A549 (cell line): ENCODE data around the gene MRPL18. TPM values are rescaled to one million over a fixed set of nuclear protein-coding genes. Genes with fewer than 3 reads are reported as not detected.

Experiments used
- ATAC-seq, 2 experiments: fragments of 200-7000 bp in 1 of 2; fragments of >200 bp in 1 of 2; cut with Nextera tagmentation in 1 of 2; cut with Tn5 transposase in 1 of 2; 3 replicates each; pipeline versions ENCODE4 v1.8.0 to v1.9.1; 2018 to 2020; ENCODE audit warnings: mild to moderate bottlenecking in 1 of 2, moderate library complexity in 1 of 2
- CTCF ChIA-PET: fragments of 300-600 bp; sonication (Branson Sonifier 250); formaldehyde crosslinking; extraction: SDS; loops from one replicate; lab custom pipeline; 2021; ENCODE audit warnings: antibody characterized with exemption, inconsistent platforms; lab: Yijun Ruan, JAX
- POLR2A ChIA-PET: fragments of 350-600 bp; formaldehyde crosslinking; extraction: SDS; loops from one replicate; lab custom pipeline; 2021; ENCODE audit warnings: antibody characterized with exemption, inconsistent platforms; lab: Yijun Ruan, JAX
- DNase-seq, 2 experiments: peaks; one replicate each; pipeline versions ENCODE4 v3.0.0 to v3.0.0-alpha.2; 2011 to 2016; ENCODE audit warnings: low read depth in 1 of 2, low spot score in 1 of 2
- FAIRE-seq: peaks from 2 replicates; lab custom pipeline; 2011; peaks lifted over from hg19 to GRCh38; lab: Jason Lieb, UNC
- H3K27ac ChIP-seq, 2 experiments: fragments of >200 bp; sonication (Bioruptor Twin); formaldehyde crosslinking; 3 replicates each; pipeline ENCODE4 v1.5.1; 2016 to 2017
- H3K4me1 ChIP-seq: fragments of >200 bp; sonication (Bioruptor Twin); formaldehyde crosslinking; 3 replicates; pipeline ENCODE4 v1.6.1; 2016
- H3K4me2 ChIP-seq: fragments of >200 bp; sonication (Bioruptor Twin); formaldehyde crosslinking; 3 replicates; pipeline ENCODE4 v1.6.1; 2016
- H3K4me3 ChIP-seq: fragments of >200 bp; sonication (Bioruptor Twin); formaldehyde crosslinking; 3 replicates; pipeline ENCODE4 v1.5.1; 2016
- H3K9me3 ChIP-seq: fragments of >200 bp; sonication (Bioruptor Twin); formaldehyde crosslinking; 3 replicates; pipeline ENCODE4 v1.6.1; 2016
- BHLHE40 ChIP-seq: IDR thresholded peaks from 2 replicates; pipeline ENCODE4 v1.6.1; 2012; ENCODE audit warnings: low read depth, low read length, inconsistent platforms
- CBX8 ChIP-seq: fragments of 200-600 bp; sonication (generic); IDR thresholded peaks from 2 replicates; pipeline ENCODE4 v1.6.1; 2016
- CEBPB ChIP-seq, 2 experiments: fragments of >200 bp in 1 of 2; sonication (Bioruptor Twin) in 1 of 2; formaldehyde crosslinking in 1 of 2; IDR thresholded peaks; 2 replicates each; pipeline ENCODE4 v1.6.1; 2012 to 2016
- CHD2 ChIP-seq: fragments of 150-350 bp; IDR thresholded peaks from 2 replicates; pipeline ENCODE4 v1.6.1; 2014; ENCODE audit warnings: low read length; ENCODE audit not compliant: partially characterized antibody
- ELK1 ChIP-seq: fragments of 150-350 bp; IDR thresholded peaks from 2 replicates; pipeline ENCODE4 v1.6.1; 2014; ENCODE audit warnings: low read depth, mild to moderate bottlenecking, low read length
- EP300 ChIP-seq, 2 experiments: fragments of >200 bp; sonication (Bioruptor Twin); formaldehyde crosslinking; IDR thresholded peaks; 2 replicates in 1 of 2; 3 replicates in 1 of 2; pipeline ENCODE4 v1.6.1; 2016 to 2017
- ESRRA ChIP-seq: fragments of 150-350 bp; IDR thresholded peaks from 2 replicates; pipeline ENCODE4 v1.6.1; 2014; ENCODE audit warnings: mild to moderate bottlenecking, low read length, borderline replicate concordance
- GATA3 ChIP-seq: IDR thresholded peaks from 2 replicates; pipeline ENCODE4 v1.6.1; 2012; ENCODE audit warnings: borderline replicate concordance
- HDAC2 ChIP-seq: fragments of 200-600 bp; sonication (generic); IDR thresholded peaks from 2 replicates; pipeline ENCODE4 v1.6.1; 2016
- HES2 ChIP-seq: fragments of >200 bp; sonication (Bioruptor Twin); formaldehyde crosslinking; IDR thresholded peaks from 2 replicates; pipeline ENCODE4 v1.6.1; 2016
- HOXB5 ChIP-seq: fragments of 250-450 bp; sonication (Bioruptor Pico); IDR thresholded peaks from 2 replicates; pipeline ENCODE4 v1.5.0; 2020; ENCODE audit warnings: mild to moderate bottlenecking, moderate library complexity
- KDM5A ChIP-seq: fragments of 200-600 bp; sonication (generic); IDR thresholded peaks from 2 replicates; pipeline ENCODE4 v1.6.1; 2016; ENCODE audit warnings: antibody characterized with exemption, mild to moderate bottlenecking
- MAFK ChIP-seq: fragments of 450-650 bp; IDR thresholded peaks from 2 replicates; pipeline ENCODE4 v1.6.1; 2014; ENCODE audit not compliant: partially characterized antibody
- MAX ChIP-seq: IDR thresholded peaks from 2 replicates; pipeline ENCODE4 v1.6.1; 2012
- MAZ ChIP-seq: fragments of 150-350 bp; IDR thresholded peaks from 2 replicates; pipeline ENCODE4 v1.6.1; 2014; ENCODE audit warnings: antibody characterized with exemption, low read depth, low read length, borderline replicate concordance
- MYC ChIP-seq: IDR thresholded peaks from 2 replicates; pipeline ENCODE4 v1.6.1; 2012; ENCODE audit warnings: mild to moderate bottlenecking, inconsistent platforms, low read length, improper control_type of control experiment, borderline replicate concordance
- NFE2L2 ChIP-seq: fragments of 150-350 bp; conservative IDR thresholded peaks from 2 replicates; pipeline ENCODE4 v1.6.1; 2014; ENCODE audit warnings: low read length
- NPAS2 ChIP-seq: fragments of 250-450 bp; sonication (Bioruptor Pico); IDR thresholded peaks from 2 replicates; pipeline ENCODE4 v1.8.0; 2022; ENCODE audit warnings: mild to moderate bottlenecking, moderate library complexity, borderline replicate concordance
- NR3C1 ChIP-seq: fragments of >200 bp; sonication (Bioruptor Twin); formaldehyde crosslinking; IDR thresholded peaks from 3 replicates; pipeline ENCODE4 v1.6.1; 2017
- PHF8 ChIP-seq: fragments of 200-600 bp; sonication (generic); IDR thresholded peaks from 2 replicates; pipeline ENCODE4 v1.6.1; 2016; ENCODE audit warnings: low read depth, mild to moderate bottlenecking, antibody characterized with exemption, moderate library complexity, borderline replicate concordance
- POLR2AphosphoS2 ChIP-seq: conservative IDR thresholded peaks from 2 replicates; pipeline ENCODE4 v1.6.1; 2012; ENCODE audit warnings: low read length, improper control_type of control experiment, inconsistent platforms
- RCOR1 ChIP-seq: fragments of 150-350 bp; IDR thresholded peaks from 2 replicates; pipeline ENCODE4 v1.6.1; 2014; ENCODE audit warnings: antibody characterized with exemption, low read length, low read depth
- RFX5 ChIP-seq: fragments of 450-650 bp; IDR thresholded peaks from 2 replicates; pipeline ENCODE4 v1.7.1; 2014; ENCODE audit warnings: antibody characterized with exemption, mild to moderate bottlenecking, moderate library complexity
- RNF2 ChIP-seq: fragments of 200-600 bp; sonication (generic); IDR thresholded peaks from 2 replicates; pipeline ENCODE4 v1.6.1; 2016; ENCODE audit warnings: low read depth, mild to moderate bottlenecking, antibody characterized with exemption, moderate library complexity, borderline replicate concordance
- SMC3 ChIP-seq: fragments of >200 bp; sonication (Bioruptor Twin); formaldehyde crosslinking; IDR thresholded peaks from 3 replicates; pipeline ENCODE4 v1.6.1; 2018; ENCODE audit warnings: inconsistent platforms
- SREBF2 ChIP-seq: fragments of 450-650 bp; IDR thresholded peaks from 2 replicates; pipeline ENCODE4 v1.6.1; 2014; ENCODE audit warnings: mild to moderate bottlenecking, moderate library complexity
- USF2 ChIP-seq: fragments of 450-650 bp; IDR thresholded peaks from 2 replicates; pipeline ENCODE4 v1.6.1; 2014; ENCODE audit warnings: antibody characterized with exemption
- ZFP36 ChIP-seq: fragments of 450-650 bp; IDR thresholded peaks from 2 replicates; pipeline ENCODE4 v1.6.1; 2014; ENCODE audit warnings: borderline replicate concordance; ENCODE audit not compliant: partially characterized antibody
- ZNF302 ChIP-seq: fragments of 250-450 bp; sonication (Bioruptor Pico); IDR thresholded peaks from 2 replicates; pipeline ENCODE4 v1.9.0; 2021; ENCODE audit warnings: inconsistent platforms, mild to moderate bottlenecking, moderate library complexity
- WGBS: methylation state at CpG from one replicate; pipeline ENCODE4 v1.1.6; 2017; ENCODE audit errors: missing lambda C conversion rate; 5-methylcytosine and 5-hydroxymethylcytosine counted together
- polyA plus RNA-seq, 4 experiments: library from polyadenylated mRNA; depleted of rRNA in 3 of 4; stranded (reverse); fragments of >200 nt; fragmentation: RNase III in 1 of 4; extraction: RNeasy Plus Mini Kit Qiagen cat#74134 plus additional on column Dnase treatment in 1 of 4; gene quantifications; 2 replicates in 3 of 4; 3 replicates in 1 of 4; pipeline ENCODE4 v1.2.3, GENCODE V29; 2011 to 2017

Gene MRPL18
- polyA plus RNA-seq, 2 of the 4 experiments (the other 2 are of a cell fraction): 115 to 142 TPM

- Histone ChIP-seq H3K9me3 (no peaks in the 10 kb centered on the region), H3K4me2 (no peak overlapping the region), H3K27ac (no peak overlapping the region), H3K4me1 (no peaks in the 10 kb centered on the region), H3K4me3 (no peak overlapping the region)
- ATAC-seq (no peak), DNase-seq (no peak), FAIRE-seq (no peak)
- 63% methylated on average over 23 of the region's 23 CpGs for WGBS
- TF ChIP-seq MYC: no peak
- no peak for TF ChIP-seq ELK1
- no peak for TF ChIP-seq CEBPB (IDR thresholded peaks at IDR 0.05)
- no peak for TF ChIP-seq RNF2
- no peak for TF ChIP-seq MAZ
- TF ChIP-seq GATA3: no peak
- TF ChIP-seq HOXB5 (CRISPR knock-in tag): no peak
- no peak for TF ChIP-seq RFX5
- no peak for TF ChIP-seq ZFP36
- TF ChIP-seq ZNF302 (CRISPR knock-in tag): no peak
- no peak for TF ChIP-seq HES2
- TF ChIP-seq EP300 (IDR thresholded peaks at IDR 0.05): no peak
- TF ChIP-seq BHLHE40: no peak
- no peak for TF ChIP-seq NPAS2 (CRISPR knock-in tag)
- ChIA-PET CTCF (no interaction called here), POLR2A (no interaction called here)
Measured at GRCh38 chr6:159817951-159818739, 27.9 kb downstream of the MRPL18 start.

- no peak for FAIRE-seq
- no peak overlapping the region for H3K4me3 ChIP-seq
- CTCF ChIA-PET: interaction anchor here (0.8 kb wide), 1 partner anchor 8 kb away, joined by 3 read pairs; no protein-coding TSS in a partner anchor
- no peak for TF ChIP-seq CBX8
- no peak for TF ChIP-seq USF2
- TF ChIP-seq MAX: no peak
- TF ChIP-seq KDM5A: no peak
- no peak for TF ChIP-seq NR3C1
- no peak for TF ChIP-seq HDAC2
- no peak for TF ChIP-seq RCOR1
- no peak for TF ChIP-seq POLR2AphosphoS2
- POLR2A ChIA-PET: no interaction called here
- H3K9me3 ChIP-seq: no peaks in the 10 kb centered on the region
- WGBS: 89% methylated on average over 11 of the region's 16 CpGs
- H3K4me2 ChIP-seq: no peak overlapping the region
- no peaks in the 10 kb centered on the region for H3K4me1 ChIP-seq
- no peak for DNase-seq
- H3K27ac ChIP-seq: no peak overlapping the region
- no peak for ATAC-seq
Measured at GRCh38 chr6:159819098-159819497, 28.8 kb downstream of the MRPL18 start.

GRCh38 chr6:159819932-159820640, 29.8 kb downstream of the MRPL18 start:
- H3K4me1 ChIP-seq: no peaks in the 10 kb centered on the region
- no peaks in the 10 kb centered on the region for H3K9me3 ChIP-seq
- H3K4me2 ChIP-seq: no peak overlapping the region
- TF ChIP-seq MAFK (no peak), CEBPB (IDR thresholded peaks at IDR 0.05) (no peak), BHLHE40 (no peak), SMC3 (no peak), ELK1 (no peak), HDAC2 (no peak), ZFP36 (no peak), CHD2 (no peak), ESRRA (no peak), KDM5A (no peak), PHF8 (no peak), NFE2L2 (no peak), SREBF2 (no peak)
- DNase-seq (no peak), FAIRE-seq (no peak), ATAC-seq (no peak)
- POLR2A ChIA-PET: no interaction called here
- WGBS: 62% methylated on average over 23 of the region's 28 CpGs
- no peak overlapping the region for H3K4me3 ChIP-seq
- CTCF ChIA-PET: interaction anchor here (0.8 kb wide), 1 partner anchor 9 kb away, joined by 3 read pairs; no protein-coding TSS in a partner anchor
- H3K27ac ChIP-seq: no peak overlapping the region
